Dedifferentiated amniotic fluid mesenchymal stem cell (primary cell): Measurements from ENCODE around the gene RXFP2.

ENCODE experiments used
- DNase-seq: peaks from one replicate; pipeline ENCODE4 v3.0.0-alpha.2; 2016; ENCODE audit errors: extremely low spot score

RXFP2 gene

GRCh38 chr13:31767175-31767900, 28.0 kb downstream of the RXFP2 start:
- DNase-seq = peak; percentile 57

- DNase-seq = no peak
Observed at GRCh38 chr13:31768351-31768750, 29.0 kb downstream of the RXFP2 start.

GRCh38 chr13:31769575-31769974, 30.2 kb downstream of the RXFP2 start:
- no peak for DNase-seq

- DNase-seq = no peak
Observed at GRCh38 chr13:31772231-31772630, 32.9 kb downstream of the RXFP2 start.

- DNase-seq = peak; percentile 62
Observed at GRCh38 chr13:31773538-31773937, 34.2 kb downstream of the RXFP2 start.

GRCh38 chr13:31774186-31774750, 34.9 kb downstream of the RXFP2 start:
- DNase-seq = no peak

- no peak for DNase-seq
Observed at GRCh38 chr13:31775148-31775547, 35.8 kb downstream of the RXFP2 start.

- no peak for DNase-seq
Observed at GRCh38 chr13:31775686-31776085, 36.4 kb downstream of the RXFP2 start.

- DNase-seq = no peak
Observed at GRCh38 chr13:31781064-31781463, 41.7 kb downstream of the RXFP2 start.

GRCh38 chr13:31786011-31786410, 46.7 kb downstream of the RXFP2 start:
- DNase-seq = no peak

- DNase-seq = no peak
Observed at GRCh38 chr13:31790992-31791391, 51.7 kb downstream of the RXFP2 start.

- DNase-seq = no peak
Observed at GRCh38 chr13:31793246-31793645, 53.9 kb downstream of the RXFP2 start.

- no peak for DNase-seq
Observed at GRCh38 chr13:31794452-31794851, 55.1 kb downstream of the RXFP2 start.

GRCh38 chr13:31797154-31797775, 57.9 kb downstream of the RXFP2 start:
- peak; percentile 62 for DNase-seq

- no peak for DNase-seq
Observed at GRCh38 chr13:31798189-31798588, 58.9 kb downstream of the RXFP2 start.

GRCh38 chr13:31801088-31801487, 61.8 kb downstream of the RXFP2 start:
- no peak for DNase-seq

GRCh38 chr13:31803311-31803710, 64.0 kb downstream of the RXFP2 start:
- DNase-seq = no peak

- DNase-seq = no peak
Observed at GRCh38 chr13:31805841-31806240, 66.5 kb downstream of the RXFP2 start.

- no peak for DNase-seq
Observed at GRCh38 chr13:31807090-31807541, 67.8 kb downstream of the RXFP2 start.

- no peak for DNase-seq
Observed at GRCh38 chr13:31814536-31814935, 75.2 kb downstream of the RXFP2 start.

- DNase-seq = no peak
Observed at GRCh38 chr13:31815361-31816144, 76.2 kb downstream of the RXFP2 start.

- DNase-seq = no peak
Observed at GRCh38 chr13:31818236-31818635, 78.9 kb downstream of the RXFP2 start.
